Panc1 (cell line): ENCODE measurements around the gene SF3A2.

Experiments used
- POLR2AphosphoS5 ChIP-seq: IDR thresholded peaks from 2 replicates; pipeline ENCODE4 v1.6.1; 2012; ENCODE audit warnings: mild to moderate bottlenecking, low read depth, low read length, moderate library complexity
- SIN3A ChIP-seq: IDR thresholded peaks from 2 replicates; pipeline ENCODE4 v1.6.1; 2012; ENCODE audit warnings: low read depth, mild to moderate bottlenecking, low read length, moderate library complexity, borderline replicate concordance; ENCODE audit not compliant: insufficient read depth
- TCF7L2 ChIP-seq: IDR thresholded peaks from 2 replicates; pipeline ENCODE4 v1.6.1; 2011; ENCODE audit warnings: mild to moderate bottlenecking, low read depth, low read length, inconsistent platforms
- TF ChIP-seq, protein P1 (sequence below): fragments of 450-650 bp; IDR thresholded peaks from 2 replicates; pipeline ENCODE4 v1.5.1; 2017; ENCODE audit warnings: mild to moderate bottlenecking
- TF ChIP-seq, protein P2 (sequence below), 2 experiments: IDR thresholded peaks; 2 replicates each; pipeline ENCODE4 v1.6.1; 2011 to 2012; ENCODE audit warnings: low read depth in 2 of 2, control low read depth in 1 of 2, low read length in 1 of 2, mild to moderate bottlenecking in 1 of 2, moderate library complexity in 1 of 2; ENCODE audit not compliant: insufficient read depth in 1 of 2

DNA sequence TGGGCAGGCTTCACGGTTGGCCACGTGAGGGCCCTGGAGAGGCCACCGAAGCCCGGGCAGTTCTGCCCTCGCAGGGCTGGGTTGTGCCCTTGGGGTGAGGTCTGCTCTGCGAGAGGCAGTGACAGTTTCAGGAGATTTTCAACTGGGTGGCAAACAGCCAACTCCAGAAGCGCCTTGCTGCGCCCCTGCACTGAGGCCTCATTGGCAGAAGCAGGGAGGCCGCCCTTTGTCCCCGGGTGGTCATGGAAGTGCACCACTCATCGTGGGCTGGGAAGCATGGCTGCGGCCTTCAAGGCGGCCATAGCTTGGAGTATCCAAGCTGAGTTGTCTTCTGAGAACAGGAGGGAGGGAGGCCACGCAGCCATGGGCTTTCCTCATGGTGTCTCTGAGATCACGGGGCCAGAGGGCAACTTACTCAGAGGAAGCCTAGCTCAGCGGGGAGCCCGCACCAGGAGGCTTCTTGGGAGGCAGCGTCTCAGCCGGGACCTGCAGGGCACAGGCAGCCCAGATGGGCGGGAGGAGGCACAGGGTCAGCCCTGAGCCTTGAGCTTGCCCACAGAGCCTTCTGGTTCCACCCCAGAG lies 15.3 kb upstream of the SF3A2 start:
- TF ChIP-seq, protein P1, sequence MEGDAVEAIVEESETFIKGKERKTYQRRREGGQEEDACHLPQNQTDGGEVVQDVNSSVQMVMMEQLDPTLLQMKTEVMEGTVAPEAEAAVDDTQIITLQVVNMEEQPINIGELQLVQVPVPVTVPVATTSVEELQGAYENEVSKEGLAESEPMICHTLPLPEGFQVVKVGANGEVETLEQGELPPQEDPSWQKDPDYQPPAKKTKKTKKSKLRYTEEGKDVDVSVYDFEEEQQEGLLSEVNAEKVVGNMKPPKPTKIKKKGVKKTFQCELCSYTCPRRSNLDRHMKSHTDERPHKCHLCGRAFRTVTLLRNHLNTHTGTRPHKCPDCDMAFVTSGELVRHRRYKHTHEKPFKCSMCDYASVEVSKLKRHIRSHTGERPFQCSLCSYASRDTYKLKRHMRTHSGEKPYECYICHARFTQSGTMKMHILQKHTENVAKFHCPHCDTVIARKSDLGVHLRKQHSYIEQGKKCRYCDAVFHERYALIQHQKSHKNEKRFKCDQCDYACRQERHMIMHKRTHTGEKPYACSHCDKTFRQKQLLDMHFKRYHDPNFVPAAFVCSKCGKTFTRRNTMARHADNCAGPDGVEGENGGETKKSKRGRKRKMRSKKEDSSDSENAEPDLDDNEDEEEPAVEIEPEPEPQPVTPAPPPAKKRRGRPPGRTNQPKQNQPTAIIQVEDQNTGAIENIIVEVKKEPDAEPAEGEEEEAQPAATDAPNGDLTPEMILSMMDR = no peak
- TF ChIP-seq TCF7L2 (no peak), POLR2AphosphoS5 (no peak), SIN3A (no peak)
- TF ChIP-seq, protein P2, sequence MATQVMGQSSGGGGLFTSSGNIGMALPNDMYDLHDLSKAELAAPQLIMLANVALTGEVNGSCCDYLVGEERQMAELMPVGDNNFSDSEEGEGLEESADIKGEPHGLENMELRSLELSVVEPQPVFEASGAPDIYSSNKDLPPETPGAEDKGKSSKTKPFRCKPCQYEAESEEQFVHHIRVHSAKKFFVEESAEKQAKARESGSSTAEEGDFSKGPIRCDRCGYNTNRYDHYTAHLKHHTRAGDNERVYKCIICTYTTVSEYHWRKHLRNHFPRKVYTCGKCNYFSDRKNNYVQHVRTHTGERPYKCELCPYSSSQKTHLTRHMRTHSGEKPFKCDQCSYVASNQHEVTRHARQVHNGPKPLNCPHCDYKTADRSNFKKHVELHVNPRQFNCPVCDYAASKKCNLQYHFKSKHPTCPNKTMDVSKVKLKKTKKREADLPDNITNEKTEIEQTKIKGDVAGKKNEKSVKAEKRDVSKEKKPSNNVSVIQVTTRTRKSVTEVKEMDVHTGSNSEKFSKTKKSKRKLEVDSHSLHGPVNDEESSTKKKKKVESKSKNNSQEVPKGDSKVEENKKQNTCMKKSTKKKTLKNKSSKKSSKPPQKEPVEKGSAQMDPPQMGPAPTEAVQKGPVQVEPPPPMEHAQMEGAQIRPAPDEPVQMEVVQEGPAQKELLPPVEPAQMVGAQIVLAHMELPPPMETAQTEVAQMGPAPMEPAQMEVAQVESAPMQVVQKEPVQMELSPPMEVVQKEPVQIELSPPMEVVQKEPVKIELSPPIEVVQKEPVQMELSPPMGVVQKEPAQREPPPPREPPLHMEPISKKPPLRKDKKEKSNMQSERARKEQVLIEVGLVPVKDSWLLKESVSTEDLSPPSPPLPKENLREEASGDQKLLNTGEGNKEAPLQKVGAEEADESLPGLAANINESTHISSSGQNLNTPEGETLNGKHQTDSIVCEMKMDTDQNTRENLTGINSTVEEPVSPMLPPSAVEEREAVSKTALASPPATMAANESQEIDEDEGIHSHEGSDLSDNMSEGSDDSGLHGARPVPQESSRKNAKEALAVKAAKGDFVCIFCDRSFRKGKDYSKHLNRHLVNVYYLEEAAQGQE (IDR thresholded peaks at IDR 0.05; ENCODE audit: insufficient read depth in 1 of 2, low read depth in 2 of 2, low read length in 1 of 2) = no peak
